ENCODE results near the gene SNRNP40. TPM values are rescaled to one million over a fixed set of nuclear protein-coding genes. Genes with fewer than 3 reads are reported as not detected.

Gene SNRNP40
- total and polyA plus RNA-seq, 4 donors, result 12.3 to 74.3 (median 19.8) TPM

DNA sequence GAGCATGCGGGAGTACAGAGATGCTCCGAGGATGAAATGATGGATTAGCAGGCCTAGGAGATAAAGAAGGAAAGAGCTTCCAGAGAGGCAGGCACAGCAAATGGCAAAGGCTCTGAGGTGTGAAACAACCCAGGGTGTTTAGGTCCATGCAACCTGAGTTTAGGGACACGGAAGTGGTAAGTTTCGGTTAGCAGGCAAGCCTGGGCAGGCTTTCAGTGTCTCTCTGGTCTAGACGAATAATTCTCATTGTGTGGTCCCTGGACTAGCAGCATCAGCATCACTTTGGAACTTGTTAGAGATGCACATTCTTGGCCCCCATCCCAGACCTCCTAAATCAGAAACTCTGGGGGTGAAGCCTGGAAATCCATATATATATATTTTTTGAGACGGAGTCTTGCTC, 75.5 kb downstream of the SNRNP40 start (continued):
- TF ChIP-seq TAF1 (conservative IDR thresholded peaks at IDR 0.05) (no peak), HNF4G (IDR thresholded peaks at IDR 0.05) (no peak), HNF4A (conservative IDR thresholded peaks at IDR 0.05) (no peak), NR2F2 (IDR thresholded peaks at IDR 0.05) (no peak), RAD21 (IDR thresholded peaks at IDR 0.05) (no peak), RXRA (IDR thresholded peaks at IDR 0.05) (no peak), FOXA1 (IDR thresholded peaks at IDR 0.05) (no peak), YY1 (IDR thresholded peaks at IDR 0.05) (no peak), SP1 (IDR thresholded peaks at IDR 0.05) (no peak)

DNA sequence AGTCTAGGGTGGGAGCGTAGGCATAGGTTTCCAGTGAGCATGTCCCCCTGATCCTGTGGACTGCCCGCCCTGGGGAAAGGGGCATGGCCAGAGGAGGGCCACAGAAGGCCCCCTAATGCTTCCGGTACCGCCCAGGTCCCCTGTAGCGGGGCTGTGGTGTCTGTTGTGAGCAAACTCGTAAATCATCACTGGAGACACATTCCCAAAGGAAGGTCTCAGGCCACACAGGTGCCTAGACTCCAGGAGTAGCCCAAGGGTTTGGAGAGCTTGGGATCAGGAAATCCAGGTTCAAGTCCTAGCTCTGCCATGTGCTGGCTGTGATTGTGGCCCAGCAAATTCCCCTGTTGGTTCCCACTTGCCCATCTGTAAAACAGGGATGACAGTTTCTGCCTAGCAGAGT, 77.1 kb downstream of the SNRNP40 start:
- no peaks in the 10 kb centered on the region for H3K9me3 ChIP-seq (ENCODE audit: control insufficient read depth in 4 of 4, low read length in 3 of 4)
- WGBS, result 92% methylated on average over 6 of the region's 6 CpGs
- H3K4me1 ChIP-seq (ENCODE audit: control insufficient read depth in 4 of 4, insufficient read depth in 4 of 4, low read length in 3 of 4), result no peaks in the 10 kb centered on the region
- no peak overlapping the region for H3K27ac ChIP-seq (ENCODE audit: low read depth in 1 of 2, low read length in 2 of 2)
- H3K4me3 ChIP-seq (ENCODE audit: low read depth in 1 of 3, low read length in 3 of 3), result no peak overlapping the region
- no peaks in the 10 kb centered on the region for H3K27me3 ChIP-seq (ENCODE audit: control insufficient read depth in 4 of 4, insufficient read depth in 4 of 4, low read length in 3 of 4)
- H3K36me3 ChIP-seq (ENCODE audit: control insufficient read depth in 4 of 4, insufficient read depth in 3 of 4, low read depth in 1 of 4, low read length in 3 of 4), result no peaks in the 10 kb centered on the region
- TF ChIP-seq EGR1 (IDR thresholded peaks at IDR 0.05; ENCODE audit: low read depth in 2 of 2) (no peak), YY1 (IDR thresholded peaks at IDR 0.05) (no peak)
- TF ChIP-seq, protein P1, sequence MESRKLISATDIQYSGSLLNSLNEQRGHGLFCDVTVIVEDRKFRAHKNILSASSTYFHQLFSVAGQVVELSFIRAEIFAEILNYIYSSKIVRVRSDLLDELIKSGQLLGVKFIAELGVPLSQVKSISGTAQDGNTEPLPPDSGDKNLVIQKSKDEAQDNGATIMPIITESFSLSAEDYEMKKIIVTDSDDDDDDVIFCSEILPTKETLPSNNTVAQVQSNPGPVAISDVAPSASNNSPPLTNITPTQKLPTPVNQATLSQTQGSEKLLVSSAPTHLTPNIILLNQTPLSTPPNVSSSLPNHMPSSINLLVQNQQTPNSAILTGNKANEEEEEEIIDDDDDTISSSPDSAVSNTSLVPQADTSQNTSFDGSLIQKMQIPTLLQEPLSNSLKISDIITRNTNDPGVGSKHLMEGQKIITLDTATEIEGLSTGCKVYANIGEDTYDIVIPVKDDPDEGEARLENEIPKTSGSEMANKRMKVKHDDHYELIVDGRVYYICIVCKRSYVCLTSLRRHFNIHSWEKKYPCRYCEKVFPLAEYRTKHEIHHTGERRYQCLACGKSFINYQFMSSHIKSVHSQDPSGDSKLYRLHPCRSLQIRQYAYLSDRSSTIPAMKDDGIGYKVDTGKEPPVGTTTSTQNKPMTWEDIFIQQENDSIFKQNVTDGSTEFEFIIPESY (IDR thresholded peaks at IDR 0.05), result no peak
- no peak overlapping the region for H3K9ac ChIP-seq (ENCODE audit: low read depth in 1 of 2, low read length in 2 of 2)
- DNase-seq (ENCODE audit: low spot score), result no peak

DNA sequence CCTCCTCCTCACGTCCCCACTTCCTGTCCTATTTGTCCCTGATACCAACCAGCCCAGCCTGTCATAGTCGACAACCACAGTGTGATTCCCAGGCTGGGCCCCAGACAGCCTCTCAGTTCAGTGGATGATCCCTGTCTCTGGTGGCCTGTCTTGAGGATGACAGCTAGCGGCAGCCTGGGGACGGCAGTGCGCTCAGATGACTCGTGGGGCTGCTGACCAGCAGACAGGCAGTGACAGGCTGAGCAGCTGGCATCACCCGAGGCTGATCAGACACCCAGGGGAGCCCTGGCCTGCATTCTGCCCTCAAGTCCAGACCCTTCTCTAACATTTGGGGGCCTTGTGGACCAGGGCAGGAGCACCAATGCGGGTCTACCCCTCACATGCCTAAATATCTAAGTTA, 77.9 kb downstream of the SNRNP40 start:
- Histone ChIP-seq H3K9ac (ENCODE audit: low read depth in 1 of 2, low read length in 2 of 2) (no peak overlapping the region), H3K4me3 (ENCODE audit: low read depth in 1 of 3, low read length in 3 of 3) (no peak overlapping the region), H3K36me3 (ENCODE audit: control insufficient read depth in 4 of 4, insufficient read depth in 3 of 4, low read depth in 1 of 4, low read length in 3 of 4) (no peaks in the 10 kb centered on the region), H3K4me1 (ENCODE audit: control insufficient read depth in 4 of 4, insufficient read depth in 4 of 4, low read length in 3 of 4) (no peaks in the 10 kb centered on the region), H3K27ac (ENCODE audit: low read depth in 1 of 2, low read length in 2 of 2) (no peak overlapping the region), H3K9me3 (ENCODE audit: control insufficient read depth in 4 of 4, low read length in 3 of 4) (no peaks in the 10 kb centered on the region), H3K27me3 (ENCODE audit: control insufficient read depth in 4 of 4, insufficient read depth in 4 of 4, low read length in 3 of 4) (no peaks in the 10 kb centered on the region)
- TF ChIP-seq EGR1 (IDR thresholded peaks at IDR 0.05; ENCODE audit: low read depth in 2 of 2) (no peak), GABPA (IDR thresholded peaks at IDR 0.05 in 1 of 2, conservative IDR thresholded peaks at IDR 0.05 in 1 of 2) (no peak), HNF4G (IDR thresholded peaks at IDR 0.05) (no peak), FOXA1 (IDR thresholded peaks at IDR 0.05) (no peak), YY1 (IDR thresholded peaks at IDR 0.05) (no peak), TAF1 (conservative IDR thresholded peaks at IDR 0.05) (no peak), FOXA2 (IDR thresholded peaks at IDR 0.05) (no peak), HNF4A (conservative IDR thresholded peaks at IDR 0.05) (no peak), NR2F2 (IDR thresholded peaks at IDR 0.05) (no peak), SP1 (IDR thresholded peaks at IDR 0.05) (no peak), RAD21 (IDR thresholded peaks at IDR 0.05) (no peak), JUND (IDR thresholded peaks at IDR 0.05) (no peak)
- TF ChIP-seq, protein P2, sequence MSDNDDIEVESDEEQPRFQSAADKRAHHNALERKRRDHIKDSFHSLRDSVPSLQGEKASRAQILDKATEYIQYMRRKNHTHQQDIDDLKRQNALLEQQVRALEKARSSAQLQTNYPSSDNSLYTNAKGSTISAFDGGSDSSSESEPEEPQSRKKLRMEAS (IDR thresholded peaks at IDR 0.05), result no peak
- TF ChIP-seq, protein P1 (IDR thresholded peaks at IDR 0.05), result no peak
- TF ChIP-seq, protein P3, sequence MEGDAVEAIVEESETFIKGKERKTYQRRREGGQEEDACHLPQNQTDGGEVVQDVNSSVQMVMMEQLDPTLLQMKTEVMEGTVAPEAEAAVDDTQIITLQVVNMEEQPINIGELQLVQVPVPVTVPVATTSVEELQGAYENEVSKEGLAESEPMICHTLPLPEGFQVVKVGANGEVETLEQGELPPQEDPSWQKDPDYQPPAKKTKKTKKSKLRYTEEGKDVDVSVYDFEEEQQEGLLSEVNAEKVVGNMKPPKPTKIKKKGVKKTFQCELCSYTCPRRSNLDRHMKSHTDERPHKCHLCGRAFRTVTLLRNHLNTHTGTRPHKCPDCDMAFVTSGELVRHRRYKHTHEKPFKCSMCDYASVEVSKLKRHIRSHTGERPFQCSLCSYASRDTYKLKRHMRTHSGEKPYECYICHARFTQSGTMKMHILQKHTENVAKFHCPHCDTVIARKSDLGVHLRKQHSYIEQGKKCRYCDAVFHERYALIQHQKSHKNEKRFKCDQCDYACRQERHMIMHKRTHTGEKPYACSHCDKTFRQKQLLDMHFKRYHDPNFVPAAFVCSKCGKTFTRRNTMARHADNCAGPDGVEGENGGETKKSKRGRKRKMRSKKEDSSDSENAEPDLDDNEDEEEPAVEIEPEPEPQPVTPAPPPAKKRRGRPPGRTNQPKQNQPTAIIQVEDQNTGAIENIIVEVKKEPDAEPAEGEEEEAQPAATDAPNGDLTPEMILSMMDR (IDR thresholded peaks at IDR 0.05; ENCODE audit: low read depth, low read length, missing input control), result no peak
- TF ChIP-seq, protein P4, sequence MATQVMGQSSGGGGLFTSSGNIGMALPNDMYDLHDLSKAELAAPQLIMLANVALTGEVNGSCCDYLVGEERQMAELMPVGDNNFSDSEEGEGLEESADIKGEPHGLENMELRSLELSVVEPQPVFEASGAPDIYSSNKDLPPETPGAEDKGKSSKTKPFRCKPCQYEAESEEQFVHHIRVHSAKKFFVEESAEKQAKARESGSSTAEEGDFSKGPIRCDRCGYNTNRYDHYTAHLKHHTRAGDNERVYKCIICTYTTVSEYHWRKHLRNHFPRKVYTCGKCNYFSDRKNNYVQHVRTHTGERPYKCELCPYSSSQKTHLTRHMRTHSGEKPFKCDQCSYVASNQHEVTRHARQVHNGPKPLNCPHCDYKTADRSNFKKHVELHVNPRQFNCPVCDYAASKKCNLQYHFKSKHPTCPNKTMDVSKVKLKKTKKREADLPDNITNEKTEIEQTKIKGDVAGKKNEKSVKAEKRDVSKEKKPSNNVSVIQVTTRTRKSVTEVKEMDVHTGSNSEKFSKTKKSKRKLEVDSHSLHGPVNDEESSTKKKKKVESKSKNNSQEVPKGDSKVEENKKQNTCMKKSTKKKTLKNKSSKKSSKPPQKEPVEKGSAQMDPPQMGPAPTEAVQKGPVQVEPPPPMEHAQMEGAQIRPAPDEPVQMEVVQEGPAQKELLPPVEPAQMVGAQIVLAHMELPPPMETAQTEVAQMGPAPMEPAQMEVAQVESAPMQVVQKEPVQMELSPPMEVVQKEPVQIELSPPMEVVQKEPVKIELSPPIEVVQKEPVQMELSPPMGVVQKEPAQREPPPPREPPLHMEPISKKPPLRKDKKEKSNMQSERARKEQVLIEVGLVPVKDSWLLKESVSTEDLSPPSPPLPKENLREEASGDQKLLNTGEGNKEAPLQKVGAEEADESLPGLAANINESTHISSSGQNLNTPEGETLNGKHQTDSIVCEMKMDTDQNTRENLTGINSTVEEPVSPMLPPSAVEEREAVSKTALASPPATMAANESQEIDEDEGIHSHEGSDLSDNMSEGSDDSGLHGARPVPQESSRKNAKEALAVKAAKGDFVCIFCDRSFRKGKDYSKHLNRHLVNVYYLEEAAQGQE (IDR thresholded peaks at IDR 0.05), result no peak
- TF ChIP-seq, protein P5, sequence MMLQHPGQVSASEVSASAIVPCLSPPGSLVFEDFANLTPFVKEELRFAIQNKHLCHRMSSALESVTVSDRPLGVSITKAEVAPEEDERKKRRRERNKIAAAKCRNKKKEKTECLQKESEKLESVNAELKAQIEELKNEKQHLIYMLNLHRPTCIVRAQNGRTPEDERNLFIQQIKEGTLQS (IDR thresholded peaks at IDR 0.05), result no peak
- 85% methylated on average over 8 of the region's 8 CpGs for WGBS
- no peak for DNase-seq (ENCODE audit: low spot score)
